ENCODE data around the gene ARSG.
"Not testable (repeated sequence)": the region's sequence is repeated elsewhere in the genome, so short reads cannot be mapped to it uniquely, and the experiment has no call there.

Gene ARSG

DNA sequence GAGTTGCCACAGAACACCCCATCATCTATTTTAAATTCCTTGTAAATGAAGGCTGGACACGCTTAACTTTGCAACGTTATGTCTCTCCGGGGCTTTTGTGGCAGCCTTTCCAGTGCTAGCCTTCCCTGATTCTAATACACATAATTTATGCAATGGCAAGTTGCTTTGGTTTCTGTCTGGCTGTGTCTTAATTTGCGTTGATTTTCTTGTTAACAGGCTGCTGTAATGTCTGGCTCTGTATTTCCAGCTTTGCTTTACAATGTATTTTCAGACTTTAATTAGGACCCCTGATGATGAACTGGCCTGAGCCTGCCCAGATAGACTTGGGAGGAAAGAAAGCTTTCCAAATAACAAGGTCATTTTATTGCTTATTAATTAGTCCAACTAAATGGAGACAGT, 30.3 kb downstream of the ARSG start:
- H3K9ac ChIP-seq (ENCODE audit: low read depth, low read length) = no peak overlapping the region
- no peaks in the 10 kb centered on the region for H3K36me3 ChIP-seq (ENCODE audit: insufficient read depth, low read length)
- peaks cover 10% of the 10 kb centered on the region; the same call in 1 of the 2 replicates for H3K4me1 ChIP-seq (ENCODE audit: insufficient read depth, low read length)
- no peaks in the 10 kb centered on the region; the same call in 1 of the 2 replicates for H3K9me3 ChIP-seq (ENCODE audit: control insufficient read depth, insufficient read depth, low read length)

GRCh38 chr17:68322630-68323029, 31.3 kb downstream of the ARSG start:
- Histone ChIP-seq H3K36me3 (ENCODE audit: insufficient read depth, low read length) (no peaks in the 10 kb centered on the region), H3K4me1 (ENCODE audit: insufficient read depth, low read length) (peaks cover 10% of the 10 kb centered on the region; the same call in 1 of the 2 replicates), H3K9ac (ENCODE audit: low read depth, low read length) (no peak overlapping the region), H3K9me3 (ENCODE audit: control insufficient read depth, insufficient read depth, low read length) (no peaks in the 10 kb centered on the region; the same call in 1 of the 2 replicates)

DNA sequence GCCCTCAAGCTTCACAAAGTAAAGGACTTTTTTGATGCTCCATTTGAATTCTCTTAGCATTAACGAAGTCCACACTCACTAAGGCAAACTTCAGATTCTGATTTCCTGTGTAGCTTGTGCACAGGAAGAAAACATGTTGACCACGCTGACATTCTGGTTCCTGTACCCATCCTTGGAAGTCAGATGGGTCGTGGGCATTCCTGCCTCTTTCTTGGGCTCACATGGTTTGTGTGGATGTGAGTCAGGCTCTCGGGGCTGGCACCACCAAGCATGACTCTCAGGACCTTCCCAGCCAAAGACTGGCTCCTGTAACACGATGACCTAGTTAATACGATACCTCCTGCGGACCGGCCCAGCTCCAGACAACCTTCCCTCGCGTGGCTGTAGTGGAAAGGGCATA, 32.8 kb downstream of the ARSG start:
- H3K9me3 ChIP-seq (ENCODE audit: control insufficient read depth, insufficient read depth, low read length) = no peaks in the 10 kb centered on the region; the same call in 1 of the 2 replicates
- no peak overlapping the region for H3K9ac ChIP-seq (ENCODE audit: low read depth, low read length)
- H3K36me3 ChIP-seq (ENCODE audit: insufficient read depth, low read length) = no peaks in the 10 kb centered on the region
- H3K4me1 ChIP-seq (ENCODE audit: insufficient read depth, low read length) = peaks cover 3% of the 10 kb centered on the region; the same call in 1 of the 2 replicates

DNA sequence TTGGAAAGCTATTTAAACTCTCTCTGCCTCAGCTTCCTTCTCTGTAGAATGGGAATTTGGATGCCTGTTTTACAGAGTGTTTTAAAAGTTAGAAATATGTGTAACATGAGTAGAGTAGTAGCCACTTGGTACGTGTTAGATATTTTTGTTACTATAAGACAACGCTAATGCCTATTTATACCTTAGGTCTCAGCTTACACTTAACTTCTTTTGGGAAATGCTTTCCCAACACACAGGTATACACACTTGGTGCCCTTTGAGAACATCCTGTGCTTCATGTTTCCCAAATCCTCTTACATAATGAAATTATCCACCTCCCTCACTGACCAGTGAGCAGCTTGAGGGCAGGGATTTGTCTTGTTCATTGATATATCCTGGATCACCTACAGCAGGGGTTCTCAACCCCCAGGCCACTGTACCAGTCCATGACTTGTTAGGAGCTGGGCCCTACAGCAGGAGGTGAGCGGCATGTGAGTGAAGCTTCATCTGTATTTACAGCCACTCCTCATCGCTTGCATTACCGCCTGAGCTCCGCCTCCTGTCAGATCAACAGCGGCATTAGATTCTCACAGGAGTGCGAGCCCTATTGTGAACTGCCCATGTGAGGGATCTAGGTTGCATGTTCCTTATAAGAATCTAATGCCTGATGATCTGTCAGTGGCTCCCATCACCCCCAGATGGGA, 33.5 kb downstream of the ARSG start:
- Histone ChIP-seq H3K36me3 (ENCODE audit: insufficient read depth, low read length) (no peaks in the 10 kb centered on the region), H3K9me3 (ENCODE audit: control insufficient read depth, insufficient read depth, low read length) (no peaks in the 10 kb centered on the region; the same call in 1 of the 2 replicates), H3K4me1 (ENCODE audit: insufficient read depth, low read length) (peaks cover 3% of the 10 kb centered on the region; the same call in 1 of the 2 replicates)

GRCh38 chr17:68325961-68326360, 34.7 kb downstream of the ARSG start:
- H3K36me3 ChIP-seq (ENCODE audit: insufficient read depth, low read length) = no peaks in the 10 kb centered on the region; the same call in 1 of the 2 replicates
- no peak overlapping the region for H3K9ac ChIP-seq (ENCODE audit: low read depth, low read length)
- H3K9me3 ChIP-seq (ENCODE audit: control insufficient read depth, insufficient read depth, low read length) = peaks cover 6% of the 10 kb centered on the region
- H3K4me1 ChIP-seq (ENCODE audit: insufficient read depth, low read length) = no peaks in the 10 kb centered on the region

More for the DNA sequence above, 33.5 kb downstream of the ARSG start:
- H3K9ac ChIP-seq (ENCODE audit: low read depth, low read length) = no peak overlapping the region

DNA sequence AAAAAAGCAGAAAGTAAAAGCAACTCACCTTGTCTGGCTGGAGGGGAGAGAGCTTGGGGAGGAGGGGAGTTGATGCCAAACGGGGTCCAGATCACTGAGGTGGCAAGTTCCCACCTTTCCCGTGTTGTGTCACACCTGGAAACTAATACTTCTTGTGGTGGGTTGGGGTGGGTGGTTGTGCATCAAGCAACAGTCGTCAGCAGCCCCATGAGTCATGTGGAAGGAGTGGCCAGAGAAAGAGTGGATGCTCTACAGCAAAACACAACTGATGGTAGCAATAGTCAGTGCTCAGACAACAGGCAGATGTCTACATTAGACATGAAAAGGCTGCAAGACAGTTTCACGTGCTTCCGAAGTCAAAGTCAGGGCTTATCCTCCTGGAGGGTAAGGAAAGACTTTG, 35.4 kb downstream of the ARSG start:
- Histone ChIP-seq H3K4me1 (ENCODE audit: insufficient read depth, low read length) (no peaks in the 10 kb centered on the region), H3K9ac (ENCODE audit: low read depth, low read length) (no peak overlapping the region), H3K36me3 (ENCODE audit: insufficient read depth, low read length) (no peaks in the 10 kb centered on the region; the same call in 1 of the 2 replicates), H3K9me3 (ENCODE audit: control insufficient read depth, insufficient read depth, low read length) (peaks cover 7% of the 10 kb centered on the region)

- H3K9me3 ChIP-seq (ENCODE audit: control insufficient read depth, insufficient read depth, low read length) = peaks cover 8% of the 10 kb centered on the region
- H3K36me3 ChIP-seq (ENCODE audit: insufficient read depth, low read length) = no peaks in the 10 kb centered on the region; the same call in 1 of the 2 replicates
- no peaks in the 10 kb centered on the region for H3K4me1 ChIP-seq (ENCODE audit: insufficient read depth, low read length)
- H3K9ac ChIP-seq (ENCODE audit: low read depth, low read length) = no peak overlapping the region
Observed at GRCh38 chr17:68327823-68328557, 36.7 kb downstream of the ARSG start.

- H3K36me3 ChIP-seq (ENCODE audit: insufficient read depth, low read length) = no peaks in the 10 kb centered on the region; the same call in 1 of the 2 replicates
- no peak overlapping the region for H3K9ac ChIP-seq (ENCODE audit: low read depth, low read length)
- H3K4me1 ChIP-seq (ENCODE audit: insufficient read depth, low read length) = no peaks in the 10 kb centered on the region
- peaks cover 8% of the 10 kb centered on the region for H3K9me3 ChIP-seq (ENCODE audit: control insufficient read depth, insufficient read depth, low read length)
Observed at GRCh38 chr17:68328676-68329075, 37.4 kb downstream of the ARSG start.

DNA sequence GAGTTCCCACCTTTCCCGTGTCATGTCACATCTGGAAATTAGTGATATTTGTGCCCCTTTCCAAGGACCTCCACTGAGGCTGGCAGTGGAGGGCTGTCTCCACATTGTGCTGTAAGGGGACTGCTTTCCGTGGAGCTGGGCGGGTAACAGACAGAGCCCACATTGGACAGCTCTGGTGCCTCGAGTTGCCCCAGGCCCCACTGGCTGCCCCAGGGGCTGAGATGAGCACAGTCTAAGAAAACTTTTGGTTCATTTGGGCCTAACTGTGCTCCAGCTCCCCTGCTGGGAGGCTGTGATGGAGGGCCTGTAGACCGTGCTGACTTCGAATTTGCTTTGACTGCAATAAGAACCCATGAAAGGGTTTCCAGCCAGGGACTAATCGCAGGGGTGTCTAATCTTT, 38.0 kb downstream of the ARSG start:
- Histone ChIP-seq H3K4me1 (ENCODE audit: insufficient read depth, low read length) (no peaks in the 10 kb centered on the region), H3K36me3 (ENCODE audit: insufficient read depth, low read length) (no peaks in the 10 kb centered on the region; the same call in 1 of the 2 replicates), H3K9me3 (ENCODE audit: control insufficient read depth, insufficient read depth, low read length) (peaks cover 8% of the 10 kb centered on the region), H3K9ac (ENCODE audit: low read depth, low read length) (no peak overlapping the region)

- H3K9ac ChIP-seq (ENCODE audit: low read depth, low read length); H3K9me3 ChIP-seq (ENCODE audit: control insufficient read depth, insufficient read depth, low read length); H3K4me1 ChIP-seq (ENCODE audit: insufficient read depth, low read length): not testable (repeated sequence)
Observed at GRCh38 chr17:68331932-68332331, 40.6 kb downstream of the ARSG start.

DNA sequence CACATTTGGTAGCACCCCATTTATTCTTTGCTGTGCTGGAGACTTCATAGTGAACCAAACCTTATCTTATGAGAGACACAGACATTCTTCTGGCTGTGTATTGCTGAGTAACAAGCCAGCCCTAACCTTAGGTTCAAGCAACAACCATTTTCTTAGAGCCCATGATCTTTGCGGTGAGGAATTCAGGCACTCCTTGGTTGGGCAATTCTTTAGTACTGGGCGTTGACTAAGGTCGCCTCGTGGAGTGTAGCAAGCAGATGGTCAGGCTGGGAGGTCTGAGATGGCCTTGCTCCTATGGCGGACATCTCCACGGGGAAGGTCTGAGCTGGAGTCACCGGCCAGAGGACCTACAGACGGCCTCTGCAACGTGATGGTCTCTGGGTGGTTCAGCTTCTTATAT, 43.1 kb downstream of the ARSG start:
- Histone ChIP-seq H3K4me1 (ENCODE audit: insufficient read depth, low read length) (no peaks in the 10 kb centered on the region), H3K9ac (ENCODE audit: low read depth, low read length) (no peak overlapping the region), H3K9me3 (ENCODE audit: control insufficient read depth, insufficient read depth, low read length) (peaks cover 8% of the 10 kb centered on the region), H3K36me3 (ENCODE audit: insufficient read depth, low read length) (no peaks in the 10 kb centered on the region; the same call in 1 of the 2 replicates)

More at GRCh38 chr17:68331932-68332331, 40.6 kb downstream of the ARSG start:
- not testable (repeated sequence) for H3K36me3 ChIP-seq (ENCODE audit: insufficient read depth, low read length)

DNA sequence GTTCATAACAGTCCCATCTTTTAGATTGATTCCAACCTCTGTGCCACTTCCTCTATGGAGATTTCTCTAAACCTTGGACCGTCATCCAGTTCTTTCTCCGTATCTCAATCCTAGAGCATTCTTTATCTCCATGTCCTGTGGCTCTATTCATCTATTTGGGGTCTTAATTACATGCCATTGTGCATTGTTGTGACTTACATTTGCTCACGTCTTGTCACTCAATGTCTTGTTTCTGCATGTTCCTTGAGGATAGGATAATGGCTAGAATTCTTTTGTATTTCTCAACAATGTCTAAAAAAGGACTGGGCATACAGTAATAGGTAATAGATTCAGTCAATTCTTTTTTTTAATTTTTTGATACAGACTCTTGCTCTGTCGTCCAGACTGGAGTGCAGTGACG, 50.2 kb downstream of the ARSG start:
- Histone ChIP-seq H3K36me3 (ENCODE audit: insufficient read depth, low read length) (no peaks in the 10 kb centered on the region), H3K9me3 (ENCODE audit: control insufficient read depth, insufficient read depth, low read length) (no peaks in the 10 kb centered on the region), H3K9ac (ENCODE audit: low read depth, low read length) (no peak overlapping the region), H3K4me1 (ENCODE audit: insufficient read depth, low read length) (no peaks in the 10 kb centered on the region)

- Histone ChIP-seq H3K36me3 (ENCODE audit: insufficient read depth, low read length) (no peaks in the 10 kb centered on the region), H3K9me3 (ENCODE audit: control insufficient read depth, insufficient read depth, low read length) (no peaks in the 10 kb centered on the region), H3K9ac (ENCODE audit: low read depth, low read length) (no peak overlapping the region), H3K4me1 (ENCODE audit: insufficient read depth, low read length) (no peaks in the 10 kb centered on the region)
Observed at GRCh38 chr17:68343976-68344375, 52.7 kb downstream of the ARSG start.

GRCh38 chr17:68344701-68345136, 53.4 kb downstream of the ARSG start:
- H3K4me1 ChIP-seq (ENCODE audit: insufficient read depth, low read length) = no peaks in the 10 kb centered on the region
- no peak overlapping the region for H3K9ac ChIP-seq (ENCODE audit: low read depth, low read length)
- no peaks in the 10 kb centered on the region for H3K36me3 ChIP-seq (ENCODE audit: insufficient read depth, low read length)
- no peaks in the 10 kb centered on the region for H3K9me3 ChIP-seq (ENCODE audit: control insufficient read depth, insufficient read depth, low read length)

DNA sequence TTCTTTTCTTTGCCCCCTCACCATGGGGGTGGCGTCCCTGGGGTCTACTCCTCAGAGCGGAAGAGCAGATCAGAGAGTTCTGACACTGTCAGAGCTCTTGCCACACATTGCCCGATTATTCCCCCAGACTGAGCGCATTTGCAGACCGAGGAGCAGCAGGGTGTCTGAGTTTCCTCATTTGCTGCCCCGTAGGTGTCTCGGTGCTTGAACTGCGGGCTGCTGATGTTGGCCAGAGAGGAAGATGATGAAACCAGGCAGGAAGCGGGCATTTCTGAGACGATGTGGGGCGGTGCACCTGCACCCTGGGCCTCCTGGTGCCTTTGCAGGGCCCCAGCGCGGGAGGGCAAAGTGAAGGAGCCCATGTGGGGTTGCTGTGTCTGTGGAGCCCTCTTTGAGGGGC, 55.2 kb downstream of the ARSG start:
- Histone ChIP-seq H3K36me3 (ENCODE audit: insufficient read depth, low read length) (no peaks in the 10 kb centered on the region), H3K9me3 (ENCODE audit: control insufficient read depth, insufficient read depth, low read length) (no peaks in the 10 kb centered on the region), H3K4me1 (ENCODE audit: insufficient read depth, low read length) (no peaks in the 10 kb centered on the region), H3K9ac (ENCODE audit: low read depth, low read length) (no peak overlapping the region)
